OCI-LY3 (cell line): Measurements from ENCODE around the gene POLQ.

Experiments
- CTCF ChIP-seq: fragments of 200-600, 300-600 bp; sonication (generic); IDR thresholded peaks from 2 replicates; pipeline ENCODE4 v1.5.1; 2014; ENCODE audit warnings: antibody characterized with exemption, low read length, low read depth
- EZH2phosphoT487 ChIP-seq: fragments of 200-600 bp; shearing (Covaris generic); IDR thresholded peaks from 2 replicates; pipeline ENCODE4 v1.6.1; 2018; ENCODE audit warnings: antibody characterized with exemption, mixed run types, low read depth

GRCh38 chr3:121584418-121584817 is 38.6 kb upstream of the POLQ start:
- TF ChIP-seq CTCF (no peak), EZH2phosphoT487 (no peak)
